Body of pancreas (tissue), 4 donors: ENCODE results near the gene SLC9A5. TPM values are rescaled to one million over a fixed set of nuclear protein-coding genes. Genes with fewer than 3 reads are reported as not detected.
A peak's percentile ranks its signal among the peaks of the same experiment; 100 is the strongest.

ENCODE experiments used
- ATAC-seq: fragments of 150-250 bp; one replicate; pipeline ENCODE4 v1.9.1; 2016
- DNase-seq, 4 donors: peaks; one replicate each; pipeline ENCODE4 v3.0.0-alpha.2; 2019
- H3K27ac ChIP-seq, 4 donors: fragments of 200-600 bp; sonication (generic); 1 replicate in 3 of 4; 2 replicates in 1 of 4; pipeline versions ENCODE4 v1.5.1 to v1.6.1; 2016 to 2019; ENCODE audit warnings: mild to moderate bottlenecking in 1 of 4, mixed read lengths in 1 of 4, moderate library complexity in 1 of 4
- H3K27me3 ChIP-seq, 2 donors: fragments of 200-600 bp; sonication (generic); one replicate each; pipeline ENCODE4 v1.6.0; 2016; ENCODE audit warnings: mild to moderate bottlenecking in 1 of 2
- H3K36me3 ChIP-seq, 2 donors: fragments of 200-600 bp; sonication (generic); replicated peaks in 1 of 2; 2 replicates each; pipeline ENCODE4 v1.5.1; 2016; ENCODE audit warnings: low read depth in 2 of 2; ENCODE audit not compliant: insufficient read depth in 1 of 2
- H3K4me1 ChIP-seq: fragments of 200-600 bp; sonication (generic); one replicate; pipeline ENCODE4 v1.6.0; 2016
- H3K4me3 ChIP-seq, 2 donors: fragments of 200-600 bp; sonication (generic); 1 replicate in 1 of 2; 2 replicates in 1 of 2; pipeline ENCODE4 v1.5.1; 2016 to 2019
- H3K9me3 ChIP-seq, 3 donors: fragments of 200-600 bp; sonication (generic); 1 replicate in 2 of 3; 2 replicates in 1 of 3; pipeline ENCODE4 v1.5.1; 2016
- CTCF ChIP-seq, 7 experiments: fragments of 450-650 bp in 4 of 7; fragments of 200-600 bp in 3 of 7; sonication (generic) in 3 of 7; IDR thresholded peaks; one replicate each; pipeline ENCODE4 v1.5.1; 2016 to 2019; ENCODE audit warnings: antibody characterized with exemption in 7 of 7
- POLR2A ChIP-seq, 3 donors: fragments of 450-650 bp; IDR thresholded peaks; one replicate each; pipeline ENCODE4 v1.6.1; 2016; ENCODE audit warnings: antibody characterized with exemption in 3 of 3, mild to moderate bottlenecking in 2 of 3
- WGBS, 2 donors: methylation state at CpG; one replicate each; pipeline ENCODE4 v1.1.5; 2017; 5-methylcytosine and 5-hydroxymethylcytosine counted together
- intact Hi-C: fragments of 100-400 bp; cut with DNase I; formaldehyde crosslinking; loops from one replicate; pipeline ENCODE4 v1.15.1; 2023
- total RNA-seq, 2 donors: library from RNA; depleted of rRNA; stranded (reverse); fragments of >200 nt; gene quantifications; one replicate each; pipeline ENCODE4 v1.1.0, GENCODE V29; 2016

SLC9A5 gene
- total RNA-seq, 2 donors from 2014 or later = 0.26 to 0.33 TPM

DNA sequence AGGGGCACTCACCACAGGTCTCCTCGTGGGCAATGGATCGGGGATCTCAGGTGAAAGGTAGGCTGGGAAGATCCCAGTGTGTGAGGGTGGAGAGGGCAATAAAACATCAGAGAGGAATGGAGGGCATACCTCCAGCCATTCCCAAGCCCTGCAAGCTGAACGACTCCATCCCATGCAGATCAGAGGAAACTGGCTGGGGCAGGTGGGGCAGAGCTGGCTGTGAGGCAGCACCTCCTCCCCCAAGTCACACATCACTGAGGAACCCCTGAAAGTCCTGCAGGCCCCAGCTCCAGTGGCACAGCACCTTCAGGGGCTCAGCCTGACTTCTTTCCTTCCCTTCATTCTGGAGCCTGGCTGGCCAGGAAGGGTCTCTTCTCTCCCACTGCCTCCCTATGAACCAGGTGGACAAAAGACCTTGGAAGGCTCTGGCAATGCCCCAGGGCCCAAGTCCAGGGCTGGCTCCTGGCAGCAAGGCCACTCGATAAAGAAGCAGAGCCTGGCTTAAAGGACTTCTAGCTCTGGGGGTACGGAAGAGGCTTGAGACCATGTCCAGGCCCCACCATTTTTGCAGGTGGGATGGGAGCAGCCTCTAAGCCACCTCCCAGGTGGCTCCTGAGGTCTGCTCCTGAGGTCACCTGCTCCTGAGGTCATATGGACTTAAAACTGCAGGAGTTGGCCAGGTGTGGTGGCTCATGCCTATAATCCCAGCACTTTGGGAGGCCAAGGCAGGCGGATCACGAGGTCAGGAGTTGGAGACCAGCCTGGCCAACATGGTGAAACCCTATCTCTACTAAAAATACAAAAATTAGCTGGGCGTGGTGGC lies 35.4 kb upstream of the SLC9A5 start:
- intact Hi-C loops = no loop called here
- H3K9me3 ChIP-seq = no peaks in the 10 kb centered on the region
- 47 to 50% methylated on average over 6 to 8 of the region's 8 CpGs for WGBS, 2 donors
- TF ChIP-seq POLR2A (IDR thresholded peaks at IDR 0.05) (no peak), CTCF (IDR thresholded peaks at IDR 0.05) (no peak)
- H3K36me3 ChIP-seq = no peaks in the 10 kb centered on the region
- H3K27ac ChIP-seq = peak overlapping the region; percentile 50 to 81 (median 69)
- peak; percentile 64 for ATAC-seq
- peak; percentile 67 to 83 (median 74) for DNase-seq
- no peak overlapping the region for H3K4me3 ChIP-seq
- peaks cover 33% of the 10 kb centered on the region for H3K4me1 ChIP-seq
- no peaks in the 10 kb centered on the region for H3K27me3 ChIP-seq

- TF ChIP-seq POLR2A (IDR thresholded peaks at IDR 0.05) (no peak), CTCF (IDR thresholded peaks at IDR 0.05) (no peak)
- no peaks in the 10 kb centered on the region for H3K36me3 ChIP-seq
- 85 to 88% methylated on average over 5 of the region's 5 CpGs for WGBS, 2 donors
- H3K9me3 ChIP-seq = no peaks in the 10 kb centered on the region
- H3K27ac ChIP-seq = peak overlapping the region in 1 of 4 donors; percentile 81
- DNase-seq = no peak
- no peak for ATAC-seq
- H3K27me3 ChIP-seq = no peaks in the 10 kb centered on the region
- no peak overlapping the region for H3K4me3 ChIP-seq
- intact Hi-C loops = no loop called here
- peaks cover 33% of the 10 kb centered on the region for H3K4me1 ChIP-seq
These were observed 33.1 kb upstream of the SLC9A5 start for GRCh38 chr16:67215706-67216105.

GRCh38 chr16:67216612-67217490 lies 31.9 kb upstream of the SLC9A5 start:
- TF ChIP-seq POLR2A (IDR thresholded peaks at IDR 0.05) = no peak
- TF ChIP-seq CTCF (IDR thresholded peaks at IDR 0.05) = no peak
- Histone ChIP-seq H3K9me3 (no peaks in the 10 kb centered on the region), H3K4me1 (peaks cover 33% of the 10 kb centered on the region), H3K4me3 (no peak overlapping the region), H3K27ac (peak overlapping the region in 2 of 4 donors; percentile 13 to 19), H3K36me3 (no peaks in the 10 kb centered on the region), H3K27me3 (no peaks in the 10 kb centered on the region)
- ATAC-seq (no peak), DNase-seq (peak in 2 of 4 donors; percentile 33 to 56)
- intact Hi-C loops = no loop called here
- WGBS, 2 donors = 74 to 86% methylated on average over 17 to 18 of the region's 18 CpGs

GRCh38 chr16:67223992-67224391 lies 24.8 kb upstream of the SLC9A5 start:
- Histone ChIP-seq H3K36me3 (peaks cover 0 to 4% of the 10 kb centered on the region in 2 donors), H3K27ac (no peak overlapping the region), H3K4me1 (peaks cover 25% of the 10 kb centered on the region), H3K4me3 (no peak overlapping the region), H3K9me3 (no peaks in the 10 kb centered on the region), H3K27me3 (no peaks in the 10 kb centered on the region)
- no peak for DNase-seq
- intact Hi-C loops = no loop called here
- no peak for TF ChIP-seq POLR2A (IDR thresholded peaks at IDR 0.05)
- TF ChIP-seq CTCF (IDR thresholded peaks at IDR 0.05) = no peak
- 16 to 18% methylated on average over 3 of the region's 3 CpGs for WGBS, 2 donors
- no peak for ATAC-seq
